ENCODE results near the gene ST3GAL6.

GRCh38 chr3:98823791-98824190 is 60.7 kb downstream of the ST3GAL6 start:
- TF ChIP-seq POLR2AphosphoS5 (IDR thresholded peaks at IDR 0.05; ENCODE audit: borderline replicate concordance, low read depth, low read length) (no peak), EZH2 (IDR thresholded peaks at IDR 0.05) (no peak), FOXP2 (optimal IDR thresholded peaks at IDR 0.05; ENCODE audit: control extremely low read depth, extremely low read length, insufficient read depth) (no peak)

Measured in SK-N-MC (cell line).